ENCODE results near the gene EPC2. TPM values are rescaled to one million over a fixed set of nuclear protein-coding genes. Genes with fewer than 3 reads are reported as not detected.

Gene EPC2
- total and polyA plus RNA-seq, 2 of the 8 experiments (the other 6 are each of a cell fraction or from before 2014, with no cell fraction given) = 16.1 to 25.7 TPM

DNA sequence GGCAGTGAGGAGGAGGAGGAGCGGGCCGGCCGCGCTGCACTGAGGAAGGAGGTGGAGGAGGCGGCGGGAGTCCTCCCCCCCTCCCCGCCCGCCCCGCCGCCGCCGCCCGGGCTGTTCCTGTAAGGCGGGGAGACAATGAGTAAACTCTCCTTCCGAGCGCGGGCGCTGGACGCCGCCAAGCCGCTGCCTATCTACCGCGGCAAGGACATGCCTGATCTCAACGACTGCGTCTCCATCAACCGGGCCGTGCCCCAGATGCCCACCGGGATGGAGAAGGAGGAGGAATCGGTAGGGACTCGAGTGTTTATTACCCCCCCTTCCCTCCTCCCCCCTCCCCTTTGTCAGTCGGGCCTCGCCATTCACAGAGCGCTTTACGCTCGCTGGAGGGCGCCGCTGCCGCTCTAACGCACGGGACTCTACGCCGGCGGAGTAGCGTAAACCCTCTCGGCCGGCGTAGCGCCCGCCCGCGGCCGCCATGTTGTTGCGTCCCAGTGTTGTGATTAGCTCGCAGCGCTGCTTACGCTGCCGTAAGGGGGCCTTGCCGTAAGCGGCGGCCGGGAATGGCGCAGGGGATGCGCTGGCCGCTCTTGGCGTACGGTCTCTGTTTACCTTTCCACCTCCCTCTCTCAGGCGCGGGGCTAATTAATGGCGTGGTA, 460 bp downstream of the EPC2 start (continued):
- TF ChIP-seq, protein P1, sequence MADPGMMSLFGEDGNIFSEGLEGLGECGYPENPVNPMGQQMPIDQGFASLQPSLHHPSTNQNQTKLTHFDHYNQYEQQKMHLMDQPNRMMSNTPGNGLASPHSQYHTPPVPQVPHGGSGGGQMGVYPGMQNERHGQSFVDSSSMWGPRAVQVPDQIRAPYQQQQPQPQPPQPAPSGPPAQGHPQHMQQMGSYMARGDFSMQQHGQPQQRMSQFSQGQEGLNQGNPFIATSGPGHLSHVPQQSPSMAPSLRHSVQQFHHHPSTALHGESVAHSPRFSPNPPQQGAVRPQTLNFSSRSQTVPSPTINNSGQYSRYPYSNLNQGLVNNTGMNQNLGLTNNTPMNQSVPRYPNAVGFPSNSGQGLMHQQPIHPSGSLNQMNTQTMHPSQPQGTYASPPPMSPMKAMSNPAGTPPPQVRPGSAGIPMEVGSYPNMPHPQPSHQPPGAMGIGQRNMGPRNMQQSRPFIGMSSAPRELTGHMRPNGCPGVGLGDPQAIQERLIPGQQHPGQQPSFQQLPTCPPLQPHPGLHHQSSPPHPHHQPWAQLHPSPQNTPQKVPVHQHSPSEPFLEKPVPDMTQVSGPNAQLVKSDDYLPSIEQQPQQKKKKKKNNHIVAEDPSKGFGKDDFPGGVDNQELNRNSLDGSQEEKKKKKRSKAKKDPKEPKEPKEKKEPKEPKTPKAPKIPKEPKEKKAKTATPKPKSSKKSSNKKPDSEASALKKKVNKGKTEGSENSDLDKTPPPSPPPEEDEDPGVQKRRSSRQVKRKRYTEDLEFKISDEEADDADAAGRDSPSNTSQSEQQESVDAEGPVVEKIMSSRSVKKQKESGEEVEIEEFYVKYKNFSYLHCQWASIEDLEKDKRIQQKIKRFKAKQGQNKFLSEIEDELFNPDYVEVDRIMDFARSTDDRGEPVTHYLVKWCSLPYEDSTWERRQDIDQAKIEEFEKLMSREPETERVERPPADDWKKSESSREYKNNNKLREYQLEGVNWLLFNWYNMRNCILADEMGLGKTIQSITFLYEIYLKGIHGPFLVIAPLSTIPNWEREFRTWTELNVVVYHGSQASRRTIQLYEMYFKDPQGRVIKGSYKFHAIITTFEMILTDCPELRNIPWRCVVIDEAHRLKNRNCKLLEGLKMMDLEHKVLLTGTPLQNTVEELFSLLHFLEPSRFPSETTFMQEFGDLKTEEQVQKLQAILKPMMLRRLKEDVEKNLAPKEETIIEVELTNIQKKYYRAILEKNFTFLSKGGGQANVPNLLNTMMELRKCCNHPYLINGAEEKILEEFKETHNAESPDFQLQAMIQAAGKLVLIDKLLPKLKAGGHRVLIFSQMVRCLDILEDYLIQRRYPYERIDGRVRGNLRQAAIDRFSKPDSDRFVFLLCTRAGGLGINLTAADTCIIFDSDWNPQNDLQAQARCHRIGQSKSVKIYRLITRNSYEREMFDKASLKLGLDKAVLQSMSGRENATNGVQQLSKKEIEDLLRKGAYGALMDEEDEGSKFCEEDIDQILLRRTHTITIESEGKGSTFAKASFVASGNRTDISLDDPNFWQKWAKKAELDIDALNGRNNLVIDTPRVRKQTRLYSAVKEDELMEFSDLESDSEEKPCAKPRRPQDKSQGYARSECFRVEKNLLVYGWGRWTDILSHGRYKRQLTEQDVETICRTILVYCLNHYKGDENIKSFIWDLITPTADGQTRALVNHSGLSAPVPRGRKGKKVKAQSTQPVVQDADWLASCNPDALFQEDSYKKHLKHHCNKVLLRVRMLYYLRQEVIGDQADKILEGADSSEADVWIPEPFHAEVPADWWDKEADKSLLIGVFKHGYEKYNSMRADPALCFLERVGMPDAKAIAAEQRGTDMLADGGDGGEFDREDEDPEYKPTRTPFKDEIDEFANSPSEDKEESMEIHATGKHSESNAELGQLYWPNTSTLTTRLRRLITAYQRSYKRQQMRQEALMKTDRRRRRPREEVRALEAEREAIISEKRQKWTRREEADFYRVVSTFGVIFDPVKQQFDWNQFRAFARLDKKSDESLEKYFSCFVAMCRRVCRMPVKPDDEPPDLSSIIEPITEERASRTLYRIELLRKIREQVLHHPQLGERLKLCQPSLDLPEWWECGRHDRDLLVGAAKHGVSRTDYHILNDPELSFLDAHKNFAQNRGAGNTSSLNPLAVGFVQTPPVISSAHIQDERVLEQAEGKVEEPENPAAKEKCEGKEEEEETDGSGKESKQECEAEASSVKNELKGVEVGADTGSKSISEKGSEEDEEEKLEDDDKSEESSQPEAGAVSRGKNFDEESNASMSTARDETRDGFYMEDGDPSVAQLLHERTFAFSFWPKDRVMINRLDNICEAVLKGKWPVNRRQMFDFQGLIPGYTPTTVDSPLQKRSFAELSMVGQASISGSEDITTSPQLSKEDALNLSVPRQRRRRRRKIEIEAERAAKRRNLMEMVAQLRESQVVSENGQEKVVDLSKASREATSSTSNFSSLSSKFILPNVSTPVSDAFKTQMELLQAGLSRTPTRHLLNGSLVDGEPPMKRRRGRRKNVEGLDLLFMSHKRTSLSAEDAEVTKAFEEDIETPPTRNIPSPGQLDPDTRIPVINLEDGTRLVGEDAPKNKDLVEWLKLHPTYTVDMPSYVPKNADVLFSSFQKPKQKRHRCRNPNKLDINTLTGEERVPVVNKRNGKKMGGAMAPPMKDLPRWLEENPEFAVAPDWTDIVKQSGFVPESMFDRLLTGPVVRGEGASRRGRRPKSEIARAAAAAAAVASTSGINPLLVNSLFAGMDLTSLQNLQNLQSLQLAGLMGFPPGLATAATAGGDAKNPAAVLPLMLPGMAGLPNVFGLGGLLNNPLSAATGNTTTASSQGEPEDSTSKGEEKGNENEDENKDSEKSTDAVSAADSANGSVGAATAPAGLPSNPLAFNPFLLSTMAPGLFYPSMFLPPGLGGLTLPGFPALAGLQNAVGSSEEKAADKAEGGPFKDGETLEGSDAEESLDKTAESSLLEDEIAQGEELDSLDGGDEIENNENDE (IDR thresholded peaks at IDR 0.05; ENCODE audit: insufficient replicate concordance, low read length) = no peak
- no peak for TF ChIP-seq ATF3 (IDR thresholded peaks at IDR 0.05; ENCODE audit: insufficient read depth, low read depth, low read length)
- TF ChIP-seq TBP (IDR thresholded peaks at IDR 0.05; ENCODE audit: low read depth, low read length) = peak; percentile 45; the same call in 1 of the 2 replicates
- TF ChIP-seq NANOG (IDR thresholded peaks at IDR 0.05; ENCODE audit: insufficient read depth, low read depth, low read length, poor library complexity, severe bottlenecking) = no peak
- TF ChIP-seq CTCF (IDR thresholded peaks at IDR 0.05; ENCODE audit: control extremely low read depth in 1 of 3, insufficient read depth in 1 of 3, low read depth in 1 of 3, low read length in 3 of 3) = peak in 1 of 3 experiments; percentile 11; a peak in 1 of 4 replicates
- no peak for TF ChIP-seq HDAC2 (IDR thresholded peaks at IDR 0.05; ENCODE audit: borderline replicate concordance in 1 of 2, low read depth in 2 of 2, low read length in 2 of 2)

Measured in H1 (cell line).